HUDEP-2 (cell line): ENCODE data around the gene PET117.
"Not testable (repeated sequence)": the region's sequence is repeated elsewhere in the genome, so short reads cannot be mapped to it uniquely, and the experiment has no call there.

Experiments
- DNase-seq, 76 experiments: peaks; one replicate each; lab custom pipeline; 2025; ENCODE audit not compliant: unreplicated experiment in 76 of 76; lab: John Stamatoyannopoulos, UW

Gene PET117

GRCh38 chr20:18156045-18156444 is 18.4 kb downstream of the PET117 start:
- no peak for DNase-seq

DNA sequence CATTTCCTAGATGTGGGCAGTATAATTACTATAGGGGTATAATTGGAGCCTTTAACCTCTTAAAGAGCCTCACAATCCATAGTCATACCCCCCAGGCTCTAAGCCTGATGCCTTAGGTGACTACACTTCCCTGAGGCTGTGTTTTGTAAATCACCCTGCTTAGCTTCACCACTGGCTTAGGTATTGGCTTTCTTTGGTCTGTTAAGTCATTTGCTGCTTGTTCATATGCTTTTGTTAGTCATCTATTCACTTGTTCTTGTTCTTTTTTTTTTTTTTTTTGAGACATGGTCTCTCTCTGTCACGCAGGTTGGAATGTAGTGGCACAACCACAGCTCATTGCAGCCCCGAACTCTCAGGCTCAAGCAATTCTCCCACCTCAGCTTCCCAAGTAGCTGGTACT is 26.7 kb downstream of the PET117 start:
- no peak for DNase-seq

DNA sequence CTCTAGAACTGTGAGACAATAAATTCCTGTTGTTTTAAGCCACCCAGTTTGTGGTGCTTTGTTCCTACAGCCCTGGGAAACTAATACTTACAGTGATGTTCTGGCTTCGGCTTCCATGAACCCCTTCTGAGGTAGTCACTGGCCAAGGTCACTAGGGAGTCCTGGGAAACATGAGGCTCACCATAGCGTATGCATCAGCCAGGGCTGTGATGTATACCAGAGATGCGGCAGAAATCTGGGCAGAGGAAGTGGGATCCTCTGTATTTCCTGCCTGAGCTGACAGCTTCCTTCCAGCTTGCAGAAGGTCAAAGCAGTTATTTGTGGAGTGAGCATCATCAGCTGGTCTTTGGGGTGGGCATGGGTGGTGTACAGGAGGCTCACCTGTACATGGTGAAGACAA is 27.9 kb downstream of the PET117 start:
- DNase-seq, result no peak

- DNase-seq, result no peak
Observed at GRCh38 chr20:18166241-18166881, 28.7 kb downstream of the PET117 start.

DNA sequence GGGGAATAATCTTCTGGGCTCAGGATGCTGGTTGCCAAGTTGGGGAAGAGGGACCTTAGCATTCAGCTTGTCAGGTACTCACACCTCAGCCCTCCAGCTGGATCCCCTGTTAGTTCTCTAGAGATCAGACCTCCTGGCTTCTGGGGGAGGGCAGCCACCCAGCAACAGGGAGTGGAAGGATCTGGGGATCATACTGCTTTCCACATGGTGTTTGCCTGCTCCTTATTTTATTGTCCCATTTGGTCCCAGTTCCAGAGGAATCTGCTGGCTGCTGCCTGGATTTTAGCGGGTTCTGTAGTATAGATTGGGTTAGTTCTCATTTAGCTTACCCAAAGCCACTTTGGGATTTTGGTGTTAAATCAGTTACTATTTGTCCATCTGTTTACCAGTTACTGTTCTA is 29.3 kb downstream of the PET117 start:
- DNase-seq, result no peak

- DNase-seq, result no peak
Observed at GRCh38 chr20:18172379-18172778, 34.7 kb downstream of the PET117 start.

DNA sequence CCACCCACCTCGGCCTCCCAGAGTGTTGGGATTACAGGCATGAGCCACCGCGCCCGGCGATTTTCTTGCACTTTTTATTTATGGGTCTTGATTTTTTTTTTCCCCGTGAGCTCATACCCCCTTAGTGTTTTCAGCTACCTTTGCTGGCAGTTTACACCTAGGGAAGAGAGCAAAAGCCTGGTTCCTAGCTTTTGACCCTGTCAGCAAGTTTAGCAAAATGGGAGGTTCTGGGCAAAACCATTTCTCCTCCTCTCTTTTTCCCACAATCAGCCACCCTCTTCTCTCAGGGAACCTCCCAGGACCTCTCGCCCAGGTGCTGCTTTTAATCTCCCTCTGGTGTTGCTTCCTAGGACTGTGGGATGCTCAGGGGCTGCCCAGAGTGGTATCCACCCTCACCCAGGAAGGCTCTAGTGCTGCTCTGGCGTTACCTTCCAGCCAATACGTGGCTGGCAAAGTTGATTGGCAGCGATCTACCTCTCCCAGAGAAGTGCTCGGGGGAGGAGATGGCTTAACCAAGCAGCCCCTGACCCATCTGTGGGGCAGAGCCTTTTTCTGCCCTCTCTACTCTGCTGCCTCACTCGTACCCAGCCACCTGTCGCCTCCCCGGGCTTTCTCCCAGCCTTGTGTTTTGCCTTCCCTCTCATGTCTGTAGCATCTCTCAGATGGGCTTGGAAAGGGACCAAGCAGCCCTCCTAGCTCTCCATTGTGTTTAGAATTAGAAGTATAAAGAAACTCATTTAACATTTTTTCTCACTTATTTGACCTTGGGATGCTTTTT is 37.4 kb downstream of the PET117 start:
- DNase-seq, result no peak

- peak in 1 of 76 experiments; percentile 3 for DNase-seq
Observed at GRCh38 chr20:18176318-18176785, 38.7 kb downstream of the PET117 start.

GRCh38 chr20:18180366-18180765 is 42.7 kb downstream of the PET117 start:
- DNase-seq, result not testable (repeated sequence)

- DNase-seq, result no peak
Observed at GRCh38 chr20:18180815-18181214, 43.2 kb downstream of the PET117 start.

- DNase-seq, result no peak
Observed at GRCh38 chr20:18187020-18187419, 49.4 kb downstream of the PET117 start.

DNA sequence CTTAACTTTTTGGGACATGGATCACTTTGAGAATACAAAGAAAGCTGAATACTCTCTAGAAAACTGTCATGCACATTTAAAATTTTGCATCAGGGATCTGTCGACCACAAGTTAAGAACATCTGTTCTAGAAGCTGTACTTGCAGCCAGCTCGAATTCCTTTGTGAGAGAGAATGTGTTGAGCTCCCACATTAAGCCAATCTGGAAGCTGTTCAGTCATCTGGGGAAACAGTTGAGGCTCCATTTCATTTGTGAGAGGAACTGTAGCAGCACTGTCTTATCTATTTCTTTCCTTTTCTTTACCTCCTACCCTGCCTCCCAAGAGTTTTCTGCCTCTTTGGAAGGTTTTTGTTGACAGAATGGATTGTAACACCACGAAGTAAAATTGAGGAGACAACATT is 50.8 kb downstream of the PET117 start:
- DNase-seq, result no peak

- no peak for DNase-seq
Observed at GRCh38 chr20:18190338-18191233, 52.9 kb downstream of the PET117 start.

DNA sequence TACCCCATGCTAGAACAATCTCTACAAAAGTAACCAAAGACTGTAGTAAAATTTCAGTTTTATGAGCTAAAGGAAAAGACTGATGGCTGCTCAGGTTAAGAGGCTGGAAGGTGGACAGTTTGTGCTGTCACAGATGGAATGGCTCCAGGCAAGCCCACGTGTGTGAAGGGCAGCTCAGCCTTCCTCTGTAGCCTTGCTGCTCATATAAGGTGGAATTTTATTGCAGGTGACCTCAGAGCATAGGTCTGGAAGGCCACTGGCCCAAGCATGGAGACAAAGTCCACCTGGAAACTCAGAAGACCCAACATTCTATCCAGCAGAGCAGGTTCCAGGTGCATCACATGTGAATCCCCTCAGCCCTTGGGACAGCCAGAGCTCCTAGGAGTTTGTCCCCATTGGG is 53.6 kb downstream of the PET117 start:
- DNase-seq, result no peak
